H1 (cell line): ENCODE results near the gene GABRG2. TPM values are rescaled to one million over a fixed set of nuclear protein-coding genes. Genes with fewer than 3 reads are reported as not detected.

ENCODE experiments used
- CTCF ChIA-PET: fragments of 300-600 bp; sonication (Branson Sonifier 250); formaldehyde crosslinking; loops from one replicate; lab custom pipeline; 2021; ENCODE audit not compliant: partially characterized antibody; lab: Charles Lee
- POLR2A ChIA-PET: fragments of 300-600 bp; sonication (Branson Sonifier 250); formaldehyde crosslinking; loops from one replicate; lab custom pipeline; 2021; ENCODE audit warnings: inconsistent platforms; ENCODE audit not compliant: partially characterized antibody; lab: Charles Lee
- DNase-seq, 2 experiments: peaks; one replicate each; pipeline versions ENCODE4 v3.0.0 to v3.0.0-alpha.2; 2010 to 2022; ENCODE audit warnings: low spot score in 2 of 2, low read depth in 1 of 2, mixed read lengths in 1 of 2
- FAIRE-seq: peaks from 2 replicates; lab custom pipeline; 2011; peaks lifted over from hg19 to GRCh38; lab: Jason Lieb, UNC
- H2AFZ ChIP-seq: 2 replicates; pipeline ENCODE4 v1.8.1; 2012; ENCODE audit warnings: low read length, inconsistent platforms
- H2AK5ac ChIP-seq: 2 replicates; pipeline ENCODE4 v1.6.1; 2013; ENCODE audit warnings: low read depth, low read length
- H2BK120ac ChIP-seq: replicated peaks from 2 replicates; pipeline ENCODE3; 2013; ENCODE audit warnings: low read depth, low read length, inconsistent platforms
- H2BK12ac ChIP-seq: 2 replicates; pipeline ENCODE4 v1.6.1; 2013; ENCODE audit warnings: low read depth, low read length
- H2BK15ac ChIP-seq: 2 replicates; pipeline ENCODE4 v1.6.1; 2013; ENCODE audit warnings: low read length
- H2BK20ac ChIP-seq: 2 replicates; pipeline ENCODE4 v1.6.1; 2013; ENCODE audit warnings: low read length
- H2BK5ac ChIP-seq: 2 replicates; pipeline ENCODE4 v1.6.1; 2013; ENCODE audit warnings: low read depth, low read length
- H3K14ac ChIP-seq: 2 replicates; pipeline ENCODE4 v1.6.1; 2013; ENCODE audit warnings: inconsistent platforms; ENCODE audit not compliant: insufficient read length
- H3K18ac ChIP-seq: 2 replicates; pipeline ENCODE4 v1.6.1; 2013; ENCODE audit warnings: low read length; ENCODE audit errors: extremely low read depth
- H3K23ac ChIP-seq: 2 replicates; pipeline ENCODE4 v1.6.1; 2013; ENCODE audit warnings: inconsistent platforms; ENCODE audit not compliant: insufficient read length
- H3K23me2 ChIP-seq: 2 replicates; pipeline ENCODE4 v1.6.1; 2013; ENCODE audit warnings: low read depth, low read length
- H3K27ac ChIP-seq: 2 replicates; pipeline ENCODE4 v1.6.1; 2011; ENCODE audit warnings: low read depth, low read length, inconsistent platforms
- H3K27me3 ChIP-seq, 4 experiments: replicated peaks in 1 of 4; 1 replicate in 1 of 4; 2 replicates in 3 of 4; pipeline versions ENCODE4 v1.6.1 to v1.8.1; 2011 to 2013; ENCODE audit warnings: low read length in 3 of 4, mild to moderate bottlenecking in 3 of 4, inconsistent platforms in 2 of 4, mixed read lengths in 2 of 4, moderate library complexity in 1 of 4; ENCODE audit not compliant: control insufficient read depth in 3 of 4, insufficient read depth in 3 of 4; ENCODE audit errors: extremely low read depth in 1 of 4
- H3K36me3 ChIP-seq, 4 experiments: 2 replicates each; pipeline versions ENCODE4 v1.6.1 to v1.8.1; 2011 to 2013; ENCODE audit warnings: mild to moderate bottlenecking in 4 of 4, low read length in 3 of 4, moderate library complexity in 2 of 4, control low read depth in 1 of 4, inconsistent platforms in 1 of 4; ENCODE audit not compliant: insufficient read depth in 4 of 4, control insufficient read depth in 2 of 4
- H3K4ac ChIP-seq: replicated peaks from 2 replicates; pipeline ENCODE3; 2013; ENCODE audit warnings: low read length, low read depth, mixed read lengths, inconsistent platforms; ENCODE audit not compliant: insufficient read length
- H3K4me1 ChIP-seq, 4 experiments: replicated peaks in 1 of 4; 1 replicate in 1 of 4; 2 replicates in 3 of 4; pipeline versions ENCODE4 v1.6.1 to v1.8.1; 2011 to 2013; ENCODE audit warnings: low read length in 3 of 4, inconsistent platforms in 2 of 4, mixed read lengths in 1 of 4; ENCODE audit not compliant: insufficient read depth in 4 of 4, control insufficient read depth in 3 of 4
- H3K4me2 ChIP-seq, 2 experiments: 2 replicates each; pipeline versions ENCODE4 v1.6.1 to v1.8.1; 2011 to 2013; ENCODE audit warnings: low read depth in 2 of 2, low read length in 2 of 2, control low read depth in 1 of 2, inconsistent platforms in 1 of 2, mild to moderate bottlenecking in 1 of 2; ENCODE audit not compliant: insufficient read depth in 1 of 2
- H3K4me3 ChIP-seq, 4 experiments: fragments of 200-600, 300-600 bp in 1 of 4; sonication (generic), shearing (Covaris generic), sonication (Bioruptor Twin) in 1 of 4; 2 replicates each; pipeline versions ENCODE4 v1.5.1 to v1.8.1; 2011 to 2016; ENCODE audit warnings: low read length in 4 of 4, low read depth in 3 of 4, control low read depth in 2 of 4, inconsistent platforms in 2 of 4, mild to moderate bottlenecking in 2 of 4, mixed read lengths in 1 of 4, moderate library complexity in 1 of 4; ENCODE audit not compliant: insufficient read depth in 2 of 4; ENCODE audit errors: extremely low read depth in 1 of 4
- H3K56ac ChIP-seq: replicated peaks from 2 replicates; pipeline ENCODE3; 2013; ENCODE audit warnings: low read depth, mild to moderate bottlenecking, mixed read lengths, low read length, inconsistent platforms; ENCODE audit not compliant: insufficient read length
- H3K79me1 ChIP-seq: 2 replicates; pipeline ENCODE4 v1.6.1; 2013; ENCODE audit warnings: low read depth, low read length, control low read depth
- H3K79me2 ChIP-seq, 2 experiments: 2 replicates each; pipeline versions ENCODE4 v1.6.1 to v1.8.1; 2012 to 2013; ENCODE audit warnings: low read length in 2 of 2, mild to moderate bottlenecking in 2 of 2, inconsistent platforms in 1 of 2; ENCODE audit not compliant: insufficient read depth in 2 of 2, control insufficient read depth in 1 of 2
- H3K9ac ChIP-seq, 4 experiments: replicated peaks in 1 of 4; 1 replicate in 1 of 4; 2 replicates in 3 of 4; pipeline versions ENCODE4 v1.6.1 to v1.8.1; 2011 to 2013; ENCODE audit warnings: low read depth in 3 of 4, low read length in 3 of 4, control low read depth in 2 of 4, mild to moderate bottlenecking in 2 of 4, moderate library complexity in 2 of 4, inconsistent platforms in 1 of 4; ENCODE audit errors: extremely low read depth in 1 of 4
- H3K9me3 ChIP-seq, 2 experiments: 2 replicates each; pipeline versions ENCODE4 v1.6.1 to v1.8.1; 2012 to 2013; ENCODE audit warnings: mild to moderate bottlenecking in 2 of 2, moderate library complexity in 2 of 2, control low read depth in 1 of 2, inconsistent platforms in 1 of 2, low read depth in 1 of 2, low read length in 1 of 2, mixed read lengths in 1 of 2; ENCODE audit not compliant: insufficient read depth in 2 of 2
- H4K20me1 ChIP-seq, 2 experiments: replicated peaks in 1 of 2; 2 replicates each; pipeline versions ENCODE3 to v1.8.1; 2011 to 2013; ENCODE audit warnings: inconsistent platforms in 2 of 2, low read length in 2 of 2, mild to moderate bottlenecking in 1 of 2; ENCODE audit not compliant: insufficient read depth in 2 of 2, control insufficient read depth in 1 of 2
- H4K5ac ChIP-seq: 2 replicates; pipeline ENCODE4 v1.6.1; 2013; ENCODE audit warnings: low read length, low read depth, mixed read lengths, inconsistent platforms; ENCODE audit not compliant: insufficient read length
- H4K8ac ChIP-seq: 2 replicates; pipeline ENCODE4 v1.8.0; 2013; ENCODE audit warnings: mild to moderate bottlenecking, moderate library complexity, low read length, inconsistent platforms; ENCODE audit not compliant: insufficient read depth; ENCODE audit errors: extremely low read depth
- H4K91ac ChIP-seq: replicated peaks from 2 replicates; pipeline ENCODE3; 2013; ENCODE audit warnings: low read length, mixed read lengths, inconsistent platforms; ENCODE audit not compliant: insufficient read length
- CBX5 ChIP-seq: fragments of 300-800, 300-1000 bp; sonication (generic); IDR thresholded peaks from 2 replicates; pipeline ENCODE4 v1.7.1; 2016; ENCODE audit warnings: antibody characterized with exemption, low read length, low read depth
- CEBPB ChIP-seq: IDR thresholded peaks from 2 replicates; pipeline ENCODE4 v1.6.1; 2012; ENCODE audit warnings: low read depth, low read length
- FOSL1 ChIP-seq: IDR thresholded peaks from 2 replicates; pipeline ENCODE4 v1.6.1; 2011; ENCODE audit warnings: mild to moderate bottlenecking, low read depth, low read length, moderate library complexity; ENCODE audit not compliant: insufficient read depth
- JUND ChIP-seq: IDR thresholded peaks from 2 replicates; pipeline ENCODE4 v1.6.1; 2011; ENCODE audit warnings: mild to moderate bottlenecking, improper control_type of control experiment, low read length
- RFX5 ChIP-seq: IDR thresholded peaks from 2 replicates; pipeline ENCODE4 v1.6.1; 2011; ENCODE audit warnings: low read depth, low read length, improper control_type of control experiment, borderline replicate concordance
- SIRT6 ChIP-seq: IDR thresholded peaks from one replicate; pipeline ENCODE4 v1.7.1; 2012; ENCODE audit warnings: low read length, inconsistent platforms
- SIX5 ChIP-seq: IDR thresholded peaks from 2 replicates; pipeline ENCODE4 v1.6.1; 2011; ENCODE audit warnings: mild to moderate bottlenecking, low read depth, low read length
- SUZ12 ChIP-seq: fragments of 200-600 bp; sonication (generic); IDR thresholded peaks from 2 replicates; pipeline ENCODE4 v1.6.1; 2012; ENCODE audit warnings: mild to moderate bottlenecking, inconsistent platforms, low read length, moderate library complexity, mixed read lengths
- USF2 ChIP-seq: IDR thresholded peaks from 2 replicates; pipeline ENCODE4 v1.6.1; 2011; ENCODE audit warnings: low read length, improper control_type of control experiment
- WGBS, 2 experiments: shearing (Covaris generic) in 1 of 2; methylation state at CpG; one replicate each; pipeline versions ENCODE4 v1.1.6 to v1.1.7; 2013 to 2015; ENCODE audit warnings: low lambda C conversion rate in 2 of 2, mixed read lengths in 2 of 2, inconsistent platforms in 1 of 2, low coverage in 1 of 2, missing lambda C conversion rate in 1 of 2; ENCODE audit not compliant: insufficient replicate concordance in 2 of 2, insufficient coverage in 1 of 2, insufficient read length in 1 of 2; ENCODE audit errors: extremely low coverage in 1 of 2, missing lambda C conversion rate in 1 of 2; 5-methylcytosine and 5-hydroxymethylcytosine counted together
- polyA plus RNA-seq, 7 experiments: library from polyadenylated mRNA; depleted of rRNA in 3 of 7; stranded (reverse) in 5 of 7; unstranded in 2 of 7; fragments of >200 nt in 5 of 7; fragments of 200-250 nt in 2 of 7; gene quantifications; 1 replicate in 5 of 7; 2 replicates in 1 of 7; 4 replicates in 1 of 7; pipeline versions ENCODE4 v1.2.1 to v1.2.3, GENCODE V29; 2011 to 2013; ENCODE audit warnings: missing spikeins in 2 of 7, mixed read lengths in 2 of 7
- total RNA-seq: library from RNA; stranded (reverse); fragmentation: NEBNext Ultra II Directional; extraction: Animal tissue kit (Norgen Biotek cat#: 25700); gene quantifications from 2 replicates; pipeline ENCODE4 v1.2.1, GENCODE V29; 2021

The GABRG2 gene
- total and polyA plus RNA-seq, 2 of the 8 experiments (the other 6 are each of a cell fraction or from before 2014, with no cell fraction given): 2.0 to 2.8 TPM

GRCh38 chr5:162196351-162196750 is 128.8 kb downstream of the GABRG2 start:
- ChIA-PET CTCF (interaction anchor here (1.6 kb wide), 1 partner anchor 13 kb away, joined by 3 read pairs; no protein-coding TSS in a partner anchor), POLR2A (no interaction called here)
- Histone ChIP-seq H3K4ac (no peak overlapping the region), H4K5ac (no peak overlapping the region), H3K79me1 (no peaks in the 10 kb centered on the region), H2AK5ac (no peak overlapping the region), H3K9ac (no peak overlapping the region), H3K4me3 (no peak overlapping the region), H3K23ac (no peak overlapping the region), H3K4me2 (no peak overlapping the region), H3K14ac (no peak overlapping the region), H2BK5ac (no peak overlapping the region), H2BK15ac (no peak overlapping the region), H3K27ac (no peak overlapping the region), H3K23me2 (no peaks in the 10 kb centered on the region), H3K27me3 (no peaks in the 10 kb centered on the region), H2AFZ (no peak overlapping the region; the same call in 1 of the 2 replicates), H3K4me1 (no peaks in the 10 kb centered on the region), H2BK20ac (no peak overlapping the region), H3K18ac (no peak overlapping the region), H2BK120ac (no peak overlapping the region), H3K36me3 (no peaks in the 10 kb centered on the region), H4K8ac (no peak overlapping the region), H4K20me1 (no peaks in the 10 kb centered on the region), H4K91ac (no peak overlapping the region), H2BK12ac (no peak overlapping the region), H3K79me2 (no peaks in the 10 kb centered on the region), H3K56ac (no peak overlapping the region), H3K9me3 (no peaks in the 10 kb centered on the region)
- no peak for DNase-seq
- no peak for TF ChIP-seq SIRT6
- TF ChIP-seq USF2: no peak
- no peak for TF ChIP-seq SUZ12
- TF ChIP-seq CEBPB: no peak
- TF ChIP-seq SIX5: no peak
- no peak for TF ChIP-seq FOSL1
- TF ChIP-seq RFX5: no peak
- TF ChIP-seq CBX5: no peak
- no peak for TF ChIP-seq JUND
- FAIRE-seq: no peak
- WGBS, 2 experiments: 94% methylated on average over 1 of the region's 1 CpG; no CpG with 5 or more reads in 1 of the 2 experiments
